ENCODE measurements around the gene GALNT17. TPM values are rescaled to one million over a fixed set of nuclear protein-coding genes. Genes with fewer than 3 reads are reported as not detected.

GALNT17 gene
- polyA plus RNA-seq, 1 donor (not counting 4 experiments of a cell fraction or from before 2014, with no cell fraction given), result not detected

- no peak overlapping the region for H3K27ac ChIP-seq (ENCODE audit: control insufficient read depth, insufficient read depth, low read length)
- peaks cover 2% of the 10 kb centered on the region for H3K9me3 ChIP-seq (ENCODE audit: control insufficient read depth, low read depth, low read length)
- TF ChIP-seq CTCF (optimal IDR thresholded peaks at IDR 0.05 in 1 of 3, IDR thresholded peaks at IDR 0.05 in 1 of 3, conservative IDR thresholded peaks at IDR 0.05 in 1 of 3; ENCODE audit: extremely low read depth in 1 of 3, insufficient read depth in 2 of 3, low read length in 3 of 3) (no peak), EZH2 (IDR thresholded peaks at IDR 0.05; ENCODE audit: low read length) (no peak)
- no peaks in the 10 kb centered on the region for H3K9me1 ChIP-seq (ENCODE audit: control insufficient read depth, extremely low read depth, insufficient read depth, low read length)
- no peak overlapping the region for H3K9ac ChIP-seq (ENCODE audit: control insufficient read depth, extremely low read depth, insufficient read depth, low read length)
- no peaks in the 10 kb centered on the region for H3K4me1 ChIP-seq (ENCODE audit: control insufficient read depth, extremely low read depth, insufficient read depth, low read length)
- dilution Hi-C loops (cut with MboI; ENCODE audit: extremely low pct_ligation_motif_present, low sequenced_read_pairs), result no loop called here
- H3K27me3 ChIP-seq (ENCODE audit: control insufficient read depth, extremely low read depth, insufficient read depth, low read length), result no peaks in the 10 kb centered on the region
- no peak overlapping the region for H3K4me2 ChIP-seq (ENCODE audit: control insufficient read depth, extremely low read depth, insufficient read depth, low read depth, low read length)
- no peaks in the 10 kb centered on the region for H4K20me1 ChIP-seq (ENCODE audit: control insufficient read depth, extremely low read depth, insufficient read depth, low read length)
- H2AFZ ChIP-seq (ENCODE audit: control insufficient read depth, low read length), result no peak overlapping the region
- no peaks in the 10 kb centered on the region for H3K36me3 ChIP-seq (ENCODE audit: control insufficient read depth in 2 of 2, extremely low read depth in 1 of 2, insufficient read depth in 2 of 2, low read length in 2 of 2)
- no peak overlapping the region for H3K4me3 ChIP-seq (ENCODE audit: control insufficient read depth in 2 of 3, extremely low read depth in 1 of 3, insufficient read depth in 2 of 3, low read depth in 1 of 3, low read length in 3 of 3)
- H3K79me2 ChIP-seq (ENCODE audit: control insufficient read depth, insufficient read depth, low read length), result no peaks in the 10 kb centered on the region
- no peak for FAIRE-seq
- no peak for DNase-seq (ENCODE audit: low read depth, low spot score)
These were observed 66.9 kb downstream of the GALNT17 start for GRCh38 chr7:71198887-71199286.

GRCh38 chr7:71206184-71206583, 74.2 kb downstream of the GALNT17 start:
- dilution Hi-C loops (cut with MboI; ENCODE audit: extremely low pct_ligation_motif_present, low sequenced_read_pairs), result no loop called here
- Histone ChIP-seq H3K9me3 (ENCODE audit: control insufficient read depth, low read depth, low read length) (no peaks in the 10 kb centered on the region), H3K27me3 (ENCODE audit: control insufficient read depth, extremely low read depth, insufficient read depth, low read length) (no peaks in the 10 kb centered on the region)

More at GRCh38 chr7:71206184-71206583, 74.2 kb downstream of the GALNT17 start:
- no peaks in the 10 kb centered on the region for H3K79me2 ChIP-seq (ENCODE audit: control insufficient read depth, insufficient read depth, low read length)
- no peak overlapping the region for H3K4me3 ChIP-seq (ENCODE audit: control insufficient read depth in 2 of 3, extremely low read depth in 1 of 3, insufficient read depth in 2 of 3, low read depth in 1 of 3, low read length in 3 of 3)
- H3K27ac ChIP-seq (ENCODE audit: control insufficient read depth, insufficient read depth, low read length), result no peak overlapping the region
- TF ChIP-seq CTCF (optimal IDR thresholded peaks at IDR 0.05 in 1 of 3, IDR thresholded peaks at IDR 0.05 in 1 of 3, conservative IDR thresholded peaks at IDR 0.05 in 1 of 3; ENCODE audit: extremely low read depth in 1 of 3, insufficient read depth in 2 of 3, low read length in 3 of 3), result no peak
- no peak for TF ChIP-seq EZH2 (IDR thresholded peaks at IDR 0.05; ENCODE audit: low read length)
- no peaks in the 10 kb centered on the region for H3K36me3 ChIP-seq (ENCODE audit: control insufficient read depth in 2 of 2, extremely low read depth in 1 of 2, insufficient read depth in 2 of 2, low read length in 2 of 2)
- H3K9me1 ChIP-seq (ENCODE audit: control insufficient read depth, extremely low read depth, insufficient read depth, low read length), result no peaks in the 10 kb centered on the region
- H3K4me1 ChIP-seq (ENCODE audit: control insufficient read depth, extremely low read depth, insufficient read depth, low read length), result no peaks in the 10 kb centered on the region
- H2AFZ ChIP-seq (ENCODE audit: control insufficient read depth, low read length), result no peak overlapping the region
- no peak for FAIRE-seq
- no peak for DNase-seq (ENCODE audit: low read depth, low spot score)
- no peak overlapping the region for H3K9ac ChIP-seq (ENCODE audit: control insufficient read depth, extremely low read depth, insufficient read depth, low read length)
- H3K4me2 ChIP-seq (ENCODE audit: control insufficient read depth, extremely low read depth, insufficient read depth, low read depth, low read length), result no peak overlapping the region
- no peaks in the 10 kb centered on the region for H4K20me1 ChIP-seq (ENCODE audit: control insufficient read depth, extremely low read depth, insufficient read depth, low read length)
